ENCODE measurements around the gene TDO2.
"Not testable (repeated sequence)": the region's sequence is repeated elsewhere in the genome, so short reads cannot be mapped to it uniquely, and the experiment has no call there.

The TDO2 gene

DNA sequence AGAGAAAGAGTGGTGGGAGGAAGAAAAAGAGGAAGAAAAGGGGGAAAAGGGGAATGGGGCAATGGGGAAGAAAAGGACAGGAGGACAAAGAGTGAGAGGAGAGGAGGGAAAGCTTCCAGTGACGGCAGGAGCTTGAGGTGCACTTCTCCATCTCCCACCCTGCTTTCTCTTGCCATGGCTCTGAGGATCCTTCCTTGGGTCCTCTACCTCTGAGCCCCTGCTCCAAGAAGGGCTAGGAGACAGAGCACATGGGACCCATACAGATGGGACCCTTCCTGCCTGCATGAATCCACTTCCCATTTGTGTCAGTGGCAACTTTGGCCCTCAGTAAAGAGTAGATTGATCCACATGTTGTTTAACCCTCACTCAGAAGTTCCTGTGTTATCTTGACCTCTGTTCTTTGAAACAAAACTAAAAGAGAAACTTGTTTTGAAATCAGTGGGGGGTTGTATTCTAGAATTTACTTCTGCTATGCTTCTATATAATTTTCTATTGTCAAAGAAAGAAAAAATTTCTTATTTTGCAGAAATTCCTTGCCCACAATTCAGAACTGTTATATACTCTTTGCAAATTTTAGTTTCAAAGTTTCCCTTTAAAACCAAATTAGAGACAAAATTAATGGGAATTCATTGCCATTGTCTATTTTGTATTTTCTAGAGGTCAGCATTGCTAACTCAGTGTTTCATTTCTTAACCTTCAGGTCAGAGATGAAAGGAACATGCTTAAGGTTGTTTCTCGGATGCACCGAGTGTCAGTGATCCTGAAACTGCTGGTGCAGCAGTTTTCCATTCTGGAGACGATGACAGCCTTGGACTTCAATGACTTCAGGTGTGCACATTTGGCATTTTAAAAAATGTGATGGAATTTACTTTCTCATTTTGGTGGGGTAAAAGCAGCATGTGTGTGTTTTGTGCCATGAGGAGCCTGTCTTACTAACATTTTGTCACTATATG lies 5.0 kb downstream of the TDO2 start:
- no peak for DNase-seq

DNA sequence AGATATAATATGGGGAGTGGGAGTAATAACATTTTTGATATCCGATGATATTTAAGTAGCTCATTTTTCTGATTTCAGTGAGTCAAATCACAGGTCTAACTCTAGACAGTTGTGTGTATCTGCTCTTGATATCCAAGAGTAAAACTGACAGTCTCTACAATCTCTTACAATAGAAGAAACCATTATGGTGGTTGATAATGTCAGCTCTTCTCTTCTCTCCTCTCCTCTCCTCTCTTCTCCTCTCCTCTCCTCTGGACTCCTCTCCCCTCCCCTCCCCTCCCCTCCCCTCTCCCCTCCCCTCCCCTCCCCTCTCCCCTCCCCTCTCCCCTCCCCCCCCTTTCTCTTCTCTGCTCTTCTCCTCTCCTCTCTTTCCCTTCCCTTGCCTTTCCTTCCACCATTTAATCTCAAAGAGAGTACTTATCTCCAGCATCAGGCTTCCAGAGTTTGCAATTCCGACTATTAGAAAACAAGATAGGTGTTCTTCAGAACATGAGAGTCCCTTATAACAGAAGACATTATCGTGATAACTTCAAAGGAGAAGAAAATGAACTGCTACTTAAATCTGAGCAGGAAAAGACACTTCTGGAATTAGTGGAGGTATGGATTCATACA lies 6.2 kb downstream of the TDO2 start:
- DNase-seq = no peak

DNA sequence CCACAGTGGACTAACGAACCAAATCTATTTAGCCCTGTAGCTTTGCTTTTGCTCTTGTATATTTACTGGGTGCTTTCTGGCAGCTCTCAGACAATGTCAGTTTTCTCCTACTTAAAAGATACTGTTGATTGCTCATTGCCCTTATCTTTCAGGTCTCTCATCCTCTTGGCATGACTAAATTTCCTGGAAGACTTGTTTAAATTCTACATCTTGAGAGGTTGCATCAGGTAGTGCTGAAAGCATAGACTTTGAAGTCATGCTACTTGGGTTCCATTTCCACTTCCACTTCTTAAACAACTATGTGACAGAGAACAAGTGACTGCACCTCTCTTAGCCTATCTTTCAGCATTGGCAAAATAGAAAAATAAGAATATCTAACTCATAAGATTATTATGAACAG lies 8.4 kb downstream of the TDO2 start:
- no peak for DNase-seq

DNA sequence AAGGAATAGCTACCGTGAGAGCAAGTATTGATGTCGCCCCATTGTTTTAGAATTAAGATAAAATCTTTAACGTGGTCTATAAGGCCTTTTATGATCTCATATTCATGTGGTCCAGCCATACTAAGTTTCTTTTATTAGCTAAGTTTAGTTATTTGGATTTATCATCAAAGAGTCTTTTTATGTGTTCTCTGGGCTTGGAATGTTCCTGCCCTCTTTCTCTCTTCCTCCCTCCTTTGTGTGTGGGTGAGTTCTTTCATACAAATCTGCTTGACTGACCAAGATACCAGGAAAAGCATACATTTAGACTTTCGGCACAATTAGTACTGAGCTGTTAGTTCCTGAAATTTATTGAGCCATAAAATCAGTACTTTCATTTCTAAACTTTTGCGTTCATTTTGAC lies 11.3 kb downstream of the TDO2 start:
- DNase-seq = no peak

DNA sequence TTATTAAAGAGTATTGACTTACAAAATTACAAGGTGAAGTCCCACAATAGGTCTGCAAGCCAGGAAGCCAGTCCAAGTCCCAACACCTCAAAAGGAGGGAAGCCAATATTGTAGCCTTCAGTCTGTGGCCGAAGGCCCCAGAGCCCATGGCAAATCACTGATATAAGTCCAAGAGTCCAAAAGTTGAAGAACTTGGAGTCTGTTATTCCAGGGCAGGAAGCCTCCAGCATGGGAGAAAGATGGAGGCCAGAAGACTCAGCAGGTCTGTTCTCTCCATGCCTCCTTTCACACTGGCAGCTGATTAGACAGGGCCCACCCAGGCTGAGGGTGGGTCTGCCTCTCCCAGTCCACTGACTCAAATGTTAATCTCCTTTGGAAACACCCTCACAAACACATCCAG lies 18.1 kb downstream of the TDO2 start:
- no peak for DNase-seq

DNA sequence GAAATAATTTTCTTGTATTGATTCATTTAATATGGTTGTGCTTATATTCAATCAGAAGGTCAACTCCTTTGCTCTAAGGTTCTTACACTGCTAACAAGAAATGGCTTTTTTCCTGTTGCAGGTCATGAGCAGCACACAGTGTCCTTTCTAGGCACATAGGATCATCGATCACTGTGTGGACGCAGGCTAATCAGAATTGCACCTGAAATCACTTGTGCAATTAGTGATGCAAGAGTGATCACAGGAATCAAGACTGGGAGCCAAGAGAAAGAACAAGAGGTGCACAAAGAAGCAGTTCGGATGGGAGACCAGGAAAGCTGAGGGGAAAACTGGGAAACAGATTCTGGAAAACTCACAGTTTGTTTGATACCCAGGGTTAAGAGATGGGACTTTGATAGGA lies 21.1 kb downstream of the TDO2 start:
- DNase-seq = no peak

DNA sequence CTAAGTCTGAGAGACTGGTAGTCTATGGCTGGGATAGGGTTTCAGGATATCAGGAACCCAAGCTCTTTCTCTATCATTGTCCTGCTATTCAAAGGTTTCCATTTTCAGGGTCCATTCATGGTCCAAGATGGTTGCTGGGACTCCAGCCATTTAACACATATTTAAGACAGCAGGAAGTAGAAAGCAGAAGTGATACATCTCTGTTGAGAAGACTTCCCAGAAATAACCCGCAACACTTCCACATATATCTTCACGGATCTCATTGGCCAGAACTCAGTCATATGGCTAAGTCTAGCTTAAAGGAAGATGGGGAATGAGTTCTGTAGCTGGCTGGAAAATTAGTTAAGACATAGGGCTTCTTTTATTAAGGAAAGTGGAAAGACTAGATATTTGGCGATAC lies 26.3 kb downstream of the TDO2 start:
- no peak for DNase-seq

DNA sequence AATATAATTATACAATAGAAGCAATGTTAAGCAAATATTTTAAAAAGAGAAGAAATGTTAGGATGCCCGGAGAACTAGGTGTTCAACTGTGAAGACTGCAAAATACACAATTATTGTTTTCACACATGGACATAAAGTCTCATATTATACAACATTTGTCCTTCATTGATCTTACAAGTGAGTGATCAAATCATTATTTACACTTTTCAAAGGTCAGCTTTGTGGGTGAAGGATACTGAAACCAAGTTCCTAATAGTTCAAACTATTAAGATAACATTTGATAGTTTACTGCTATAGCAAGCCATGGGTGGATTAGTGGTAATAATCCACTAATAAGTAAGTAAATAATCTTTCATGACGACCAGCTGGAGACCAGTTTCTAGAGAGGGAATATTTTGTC lies 26.8 kb downstream of the TDO2 start:
- no peak for DNase-seq

DNA sequence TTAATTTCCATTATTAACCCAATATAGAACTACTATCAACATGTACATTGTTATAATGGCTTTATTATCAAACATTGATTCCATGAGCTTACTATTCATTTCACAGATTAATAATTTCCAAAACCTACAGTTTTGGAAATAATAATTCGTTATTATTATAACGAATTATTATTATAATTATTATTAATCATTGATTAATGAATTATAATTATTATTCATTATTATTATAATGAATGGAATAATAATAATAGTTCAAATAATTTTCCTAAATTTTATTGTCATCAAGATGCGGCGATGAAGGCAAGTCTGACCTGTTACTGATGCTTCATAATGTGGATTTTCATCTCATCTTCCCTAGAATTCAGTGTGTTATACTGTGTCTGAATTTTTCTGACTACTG lies 28.1 kb downstream of the TDO2 start:
- DNase-seq = no peak

DNA sequence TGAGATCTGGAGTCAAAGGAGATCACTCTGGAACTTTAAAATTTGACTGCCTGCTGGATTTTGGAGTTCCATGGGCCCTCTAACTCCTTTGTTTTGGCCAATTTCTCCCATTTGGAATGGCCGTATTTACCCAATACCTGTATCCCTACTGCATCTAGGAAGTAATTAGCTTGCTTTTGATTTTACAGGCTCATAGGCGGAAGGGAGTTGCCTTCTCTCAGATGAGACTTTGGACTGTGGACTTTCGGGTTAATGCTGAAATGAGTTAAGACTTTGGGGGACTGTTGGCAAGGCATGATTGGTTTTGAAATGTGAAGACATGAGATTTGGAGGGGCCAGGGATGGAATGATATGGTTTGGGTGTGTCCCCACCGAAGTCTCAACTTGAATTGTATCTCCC lies 31.1 kb downstream of the TDO2 start:
- not testable (repeated sequence) for DNase-seq

DNA sequence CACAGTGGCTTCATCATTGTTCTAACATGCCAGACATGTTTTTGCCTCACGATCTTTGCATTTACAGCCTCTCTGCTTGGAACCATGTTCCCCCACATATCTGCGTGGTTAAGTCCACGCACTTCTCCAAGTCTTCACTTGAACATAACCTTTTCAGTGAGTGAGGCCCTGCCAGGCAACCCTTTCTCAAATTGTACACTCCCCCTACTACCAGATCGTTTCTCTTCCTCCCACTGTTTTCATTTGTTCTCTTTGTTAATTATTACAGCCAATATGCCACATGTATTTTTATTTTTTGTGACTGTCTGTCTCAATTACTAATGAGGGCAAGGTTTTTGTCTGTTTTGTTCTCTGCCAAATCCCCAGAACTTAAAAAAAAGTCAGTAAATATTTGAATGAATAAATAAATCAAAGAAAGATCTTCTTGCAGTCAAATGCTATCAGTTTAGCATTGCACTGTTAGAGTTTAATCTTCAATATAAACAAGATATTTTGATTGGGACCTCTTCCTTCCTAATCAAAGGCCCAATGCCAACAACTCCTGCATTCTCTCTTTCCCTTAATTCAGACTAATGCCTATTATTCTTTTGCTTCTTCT lies 32.0 kb downstream of the TDO2 start:
- DNase-seq = no peak

DNA sequence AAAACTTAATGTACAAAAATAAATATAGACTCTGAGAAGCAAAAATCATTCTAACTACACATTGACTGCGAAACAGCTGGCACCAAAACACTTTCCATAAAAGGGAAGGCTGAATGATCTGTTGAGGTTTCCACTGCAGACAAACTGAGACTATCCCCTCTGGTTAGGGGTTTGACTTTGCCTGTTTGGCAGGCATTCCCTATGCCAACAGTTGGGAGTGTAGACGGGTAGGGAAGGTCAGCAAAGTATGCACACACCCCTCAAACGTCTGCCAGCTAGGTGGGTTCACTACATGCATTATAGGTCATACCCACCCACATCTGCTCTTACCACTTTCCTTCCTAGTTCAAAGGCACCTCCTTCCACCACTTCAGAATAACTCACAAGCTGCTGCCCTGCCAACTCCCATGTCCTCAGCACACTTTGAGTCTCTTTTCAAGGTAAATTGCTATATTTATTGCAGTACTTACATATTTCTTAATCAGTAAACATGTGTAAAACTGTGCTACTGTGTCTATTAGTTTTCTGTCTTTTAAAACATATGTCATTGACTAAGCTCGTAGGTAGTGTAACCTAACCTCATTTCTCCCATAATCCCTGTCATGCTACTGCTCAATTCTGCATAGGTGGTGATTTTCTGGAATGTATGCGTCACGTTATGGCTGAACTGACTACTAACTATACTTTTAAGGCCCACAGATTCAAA lies 37.7 kb downstream of the TDO2 start:
- no peak for DNase-seq

DNA sequence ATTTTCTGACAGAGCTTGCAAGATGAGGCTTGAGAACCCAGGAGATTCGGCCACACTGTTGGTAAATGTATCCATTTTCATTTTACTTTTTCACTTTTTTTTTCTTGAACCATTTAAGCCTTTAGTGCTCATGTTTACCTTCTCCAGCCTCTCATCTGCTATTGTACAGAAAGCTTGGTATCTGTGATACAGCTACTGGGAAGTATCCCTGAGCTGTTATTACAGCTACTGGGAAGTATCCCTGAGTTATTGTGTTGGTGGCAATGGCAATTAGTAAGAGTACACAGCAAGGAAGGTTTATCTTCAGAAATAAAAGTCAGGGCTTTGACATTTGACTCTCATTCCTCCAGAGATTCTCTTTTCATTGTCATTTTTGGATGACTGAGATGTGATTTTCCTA lies 38.3 kb downstream of the TDO2 start:
- no peak for DNase-seq

DNA sequence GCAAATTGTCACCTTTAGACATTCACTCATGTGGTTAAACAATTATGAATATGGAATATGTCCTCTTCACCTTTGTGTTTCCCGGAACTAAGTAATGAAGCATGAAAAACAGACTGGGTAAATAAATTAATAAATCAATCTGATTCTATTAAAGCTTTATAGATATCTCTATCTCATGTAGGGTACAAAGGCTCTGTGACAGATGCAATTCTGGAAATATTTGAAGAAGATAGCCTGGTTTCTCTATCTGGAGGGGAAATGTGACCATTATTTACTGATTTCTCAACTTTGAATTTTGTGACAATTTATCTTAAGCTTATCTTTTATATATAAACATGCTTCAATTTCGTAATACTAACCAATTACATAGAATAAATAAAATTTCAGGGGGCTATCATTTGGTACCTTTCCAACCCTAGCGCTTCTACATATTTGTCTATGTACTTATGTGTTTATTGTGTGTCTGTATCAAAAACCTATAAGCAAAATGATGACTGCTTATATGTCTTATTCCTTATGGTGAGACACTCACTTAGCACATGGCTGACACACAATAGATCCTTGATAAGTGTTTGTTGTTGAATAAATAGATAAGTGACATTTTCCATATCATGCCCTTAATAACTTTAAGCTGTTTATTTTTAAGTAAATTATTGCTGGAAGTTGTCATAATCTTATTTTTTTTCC lies 40.3 kb downstream of the TDO2 start:
- no peak for DNase-seq

DNA sequence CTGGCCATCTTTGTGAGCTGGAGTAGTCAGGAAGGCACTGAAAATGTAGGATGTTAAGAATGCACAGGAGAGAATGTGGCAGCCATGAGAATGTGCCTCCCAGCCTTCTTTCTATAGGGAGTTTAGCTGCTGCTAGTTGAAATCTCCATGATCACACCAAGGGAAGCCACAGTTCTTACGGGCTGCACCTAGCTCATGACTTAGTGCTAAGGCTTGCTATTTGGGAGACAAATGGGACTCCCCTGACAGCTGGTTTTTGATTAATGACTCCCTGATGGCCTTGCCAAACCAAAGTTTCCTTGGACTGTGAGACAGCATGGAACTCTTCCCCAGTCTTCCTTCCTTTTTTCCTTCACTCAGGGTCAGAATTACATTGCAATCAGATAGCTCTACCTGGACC lies 41.0 kb downstream of the TDO2 start:
- DNase-seq = no peak

DNA sequence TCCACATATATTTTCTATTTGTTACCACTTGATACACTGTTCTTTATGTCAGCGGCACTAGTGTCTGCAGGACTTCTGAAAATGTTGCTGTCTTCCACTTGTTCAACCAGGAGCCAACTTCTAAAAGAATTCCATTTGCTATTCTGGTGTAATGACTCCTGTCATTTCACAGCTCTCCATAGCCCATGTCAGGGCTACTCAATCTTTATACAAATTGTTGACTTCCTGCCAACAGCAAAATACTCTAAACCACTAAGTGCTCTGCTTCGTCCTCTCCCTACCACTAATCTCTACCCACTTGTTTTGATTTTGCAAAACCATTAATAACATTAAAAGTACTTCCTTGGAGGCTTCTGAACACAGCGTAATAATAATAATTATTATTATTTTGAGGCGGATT lies 43.0 kb downstream of the TDO2 start:
- no peak for DNase-seq

DNA sequence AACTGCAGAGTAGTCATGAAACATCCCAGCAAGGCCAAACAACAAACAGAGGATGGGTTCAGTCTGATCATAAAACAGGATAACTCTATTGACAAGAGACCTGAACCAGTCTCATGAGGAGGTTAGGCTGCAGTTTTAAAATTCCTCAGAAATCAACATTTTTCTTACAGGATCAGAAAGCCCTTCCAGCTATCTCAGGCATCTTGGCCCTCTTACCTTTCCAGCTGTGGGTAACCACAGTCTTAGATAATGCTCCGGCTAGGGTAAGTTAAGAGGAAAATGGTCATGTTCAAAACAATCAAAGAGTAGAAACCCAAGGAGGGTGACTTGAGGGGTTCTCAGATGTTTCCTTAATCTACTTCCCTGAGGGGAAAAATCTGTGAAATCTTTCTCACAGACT lies 45.0 kb downstream of the TDO2 start:
- DNase-seq = no peak

DNA sequence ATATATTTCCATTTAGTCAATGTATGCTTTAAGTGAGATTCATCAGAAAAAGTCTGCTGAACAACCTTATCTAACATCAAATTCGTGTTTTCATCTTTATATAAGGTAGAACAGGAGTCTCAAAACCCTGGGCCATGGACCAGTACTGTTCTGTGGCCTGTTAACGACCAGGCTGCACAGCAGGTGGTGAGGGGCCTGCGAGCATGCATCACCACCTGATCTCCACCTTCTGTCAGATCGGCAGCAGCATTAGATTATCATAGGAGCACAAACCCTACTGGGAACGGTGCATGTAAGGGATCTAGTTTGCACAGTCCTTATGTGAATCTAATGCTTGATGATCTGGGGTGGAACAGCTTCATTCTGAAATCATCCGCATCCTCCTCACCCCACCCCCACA lies 47.0 kb downstream of the TDO2 start:
- no peak for DNase-seq

DNA sequence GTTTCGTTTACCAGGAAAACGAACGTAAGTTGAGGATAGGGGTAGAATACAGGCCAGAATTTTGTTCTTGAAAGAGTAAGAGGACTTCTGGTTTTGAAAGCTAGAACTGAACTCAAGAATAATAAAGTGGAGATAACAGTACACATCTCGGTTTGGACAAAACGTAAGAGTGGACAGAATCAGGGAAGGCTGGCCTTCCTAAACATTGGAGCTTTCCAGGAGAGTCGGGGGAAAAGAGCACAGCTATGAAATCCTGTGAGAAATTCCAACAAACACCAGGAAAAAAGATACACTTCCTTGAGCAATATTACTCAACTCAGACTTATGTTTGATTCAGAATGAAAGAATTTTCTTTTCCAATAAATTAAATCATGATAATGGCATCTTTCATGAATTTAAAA lies 49.0 kb downstream of the TDO2 start:
- DNase-seq = no peak

DNA sequence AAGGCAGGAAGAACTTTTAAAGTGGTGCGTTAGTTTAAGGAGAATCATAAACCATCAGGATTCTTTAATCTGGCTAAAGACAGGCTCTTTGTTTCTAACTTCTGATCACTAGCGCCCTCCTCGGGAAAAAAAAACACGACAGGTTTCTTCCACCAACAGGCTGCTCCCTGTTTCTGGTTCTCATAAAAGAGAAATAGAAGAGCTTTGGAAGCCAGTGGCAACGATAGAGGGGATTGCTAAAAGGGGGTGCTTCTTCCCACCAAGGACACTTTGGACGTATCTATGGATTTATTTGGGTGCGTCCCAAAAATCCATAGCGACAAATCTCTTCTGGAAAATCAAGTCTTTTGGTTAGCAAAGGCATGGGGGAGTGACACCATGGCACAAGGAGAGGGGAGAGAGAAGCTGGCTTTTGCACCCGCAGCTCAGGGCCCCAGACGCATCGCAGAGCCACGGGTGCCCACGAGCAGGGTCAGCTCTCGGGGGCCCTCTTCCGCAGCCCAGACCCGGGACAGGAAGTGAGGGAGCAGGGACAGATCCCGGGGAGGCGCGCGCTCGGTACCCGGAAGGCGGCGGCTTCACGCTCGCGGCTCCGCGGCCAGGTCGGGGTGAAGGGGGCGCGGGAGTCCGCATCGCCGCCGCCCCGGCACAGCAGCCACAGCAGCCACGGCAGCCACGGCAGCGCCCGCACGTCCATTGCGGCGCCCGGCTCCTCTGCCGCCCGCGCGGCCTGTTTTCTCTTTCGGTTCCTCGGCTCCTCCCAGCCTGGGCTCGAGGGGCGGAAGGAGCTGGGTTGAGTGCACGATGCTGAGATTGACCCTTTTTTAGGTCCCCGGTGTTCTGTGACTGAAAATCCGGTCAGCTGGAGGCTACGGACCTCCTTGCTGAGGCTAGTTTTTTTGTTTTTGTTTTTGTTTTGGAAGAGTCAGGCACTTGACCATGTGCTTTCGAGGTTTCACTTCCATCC lies 49.9 kb downstream of the TDO2 start, which contains the start of gene CTSO:
TSS of gene CTSO (minus strand) at position 716 of the 967 bp plus-strand sequence. CDS start at position 697, 19 bp downstream.
- DNase-seq = peak; percentile 85

DNA sequence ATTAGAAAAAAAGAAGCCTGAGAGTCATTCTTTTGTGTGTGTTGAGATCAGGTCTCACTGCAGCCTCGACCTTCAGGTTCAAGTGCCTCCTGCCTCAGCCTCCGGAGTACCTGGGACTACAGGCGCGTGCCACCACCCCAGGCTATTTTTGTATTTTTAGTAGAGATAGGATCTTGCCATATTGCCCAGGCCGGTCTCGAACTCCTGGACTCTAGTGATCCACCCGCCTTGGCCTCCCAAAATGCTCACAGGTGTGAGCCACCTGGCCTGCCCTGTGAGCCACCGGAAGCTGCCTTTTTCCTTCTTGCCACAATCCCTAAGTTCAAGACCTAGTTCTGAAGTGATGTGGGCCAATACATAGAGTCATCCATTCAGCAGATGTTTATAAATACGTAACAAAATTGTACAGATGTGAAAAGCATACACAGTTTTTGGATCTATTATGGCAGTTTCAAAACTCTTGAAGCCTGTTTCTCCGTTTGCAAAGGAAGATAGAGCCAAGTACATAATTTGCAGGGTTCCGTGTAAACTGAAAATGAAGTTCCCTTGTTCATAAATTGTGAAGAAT lies 50.7 kb downstream of the TDO2 start:
- DNase-seq = peak; percentile 52

Measured in activated CD8-positive, alpha-beta memory T cell treated with anti-CD3 and anti-CD28 coated beads, Interleukin-2, amount 50 U/mL, for 48 hours (primary cell).